Endothelial cell of umbilical vein (primary cell): ENCODE results near the gene FAM98A. TPM values are rescaled to one million over a fixed set of nuclear protein-coding genes. Genes with fewer than 3 reads are reported as not detected.

Experiments used
- BruUV-seq: library from RNA; stranded (reverse); fragments of 400-500 nt; replicated peaks from 2 replicates; lab custom pipeline; 2021; lab: Mats Ljungman, UMichigan
- CTCF ChIA-PET: fragments of 300-600, 350-600 bp; sonication (Branson Sonifier 250); formaldehyde crosslinking; loops from one replicate; lab custom pipeline; 2021; ENCODE audit warnings: antibody characterized with exemption, inconsistent platforms; lab: Charles Lee
- POLR2A ChIA-PET: fragments of 300-600, 350-600 bp; sonication (Branson Sonifier 250); formaldehyde crosslinking; loops from one replicate; lab custom pipeline; 2021; ENCODE audit warnings: antibody characterized with exemption, inconsistent platforms; lab: Charles Lee
- DNase-seq: peaks from one replicate; pipeline ENCODE4 v3.0.0-alpha.2; 2011; ENCODE audit warnings: low read depth, low spot score
- FAIRE-seq: peaks from 2 replicates; lab custom pipeline; 2011; peaks lifted over from hg19 to GRCh38; lab: Jason Lieb, UNC
- H2AFZ ChIP-seq: 2 replicates; pipeline ENCODE4 v1.6.0; 2012; ENCODE audit warnings: low read depth, low read length, control low read depth, inconsistent platforms
- H3K27ac ChIP-seq: 2 replicates; pipeline ENCODE4 v1.5.1; 2011; ENCODE audit warnings: low read depth, mild to moderate bottlenecking, control low read depth, low read length, moderate library complexity; ENCODE audit not compliant: insufficient read depth
- H3K27me3 ChIP-seq, 2 experiments: 2 replicates each; pipeline versions ENCODE4 v1.6.0 to v1.6.1; 2011; ENCODE audit warnings: low read length in 2 of 2, mixed read lengths in 1 of 2; ENCODE audit not compliant: control insufficient read depth in 2 of 2, insufficient read depth in 2 of 2
- H3K36me3 ChIP-seq, 2 experiments: 2 replicates in 1 of 2; 3 replicates in 1 of 2; pipeline ENCODE4 v1.5.1; 2011; ENCODE audit warnings: low read length in 2 of 2, mild to moderate bottlenecking in 1 of 2, moderate library complexity in 1 of 2; ENCODE audit not compliant: control insufficient read depth in 2 of 2, insufficient read depth in 2 of 2; ENCODE audit errors: extremely low read depth in 1 of 2
- H3K4me1 ChIP-seq: 3 replicates; pipeline ENCODE4 v1.5.1; 2011; ENCODE audit warnings: mild to moderate bottlenecking, low read length; ENCODE audit not compliant: control insufficient read depth, insufficient read depth; ENCODE audit errors: extremely low read depth
- H3K4me2 ChIP-seq: 2 replicates; pipeline ENCODE4 v1.6.1; 2011; ENCODE audit warnings: low read length, control low read depth, mixed read lengths; ENCODE audit not compliant: insufficient read depth
- H3K4me3 ChIP-seq, 3 experiments: fragments of 200-600 bp in 1 of 3; sonication (generic), shearing (Covaris generic) in 1 of 3; replicated peaks in 1 of 3; 2 replicates each; pipeline ENCODE4 v1.5.1; 2011 to 2016; ENCODE audit warnings: control low read depth in 3 of 3, low read length in 3 of 3, mild to moderate bottlenecking in 2 of 3, inconsistent platforms in 1 of 3, low read depth in 1 of 3, moderate library complexity in 1 of 3; ENCODE audit not compliant: insufficient read depth in 1 of 3
- H3K79me2 ChIP-seq: 2 replicates; pipeline ENCODE4 v1.6.0; 2012; ENCODE audit warnings: low read length, inconsistent platforms; ENCODE audit not compliant: control insufficient read depth, insufficient read depth
- H3K9ac ChIP-seq: replicated peaks from 2 replicates; pipeline ENCODE3; 2011; ENCODE audit warnings: low read length, control low read depth; ENCODE audit not compliant: insufficient read depth; ENCODE audit errors: extremely low read depth
- H3K9me1 ChIP-seq: replicated peaks from 3 replicates; pipeline ENCODE4 v1.6.0; 2011; ENCODE audit warnings: mild to moderate bottlenecking, low read length; ENCODE audit not compliant: control insufficient read depth, insufficient read depth; ENCODE audit errors: extremely low read depth
- H3K9me3 ChIP-seq: replicated peaks from 2 replicates; pipeline ENCODE4 v1.5.1; 2012; ENCODE audit warnings: low read length, inconsistent platforms; ENCODE audit not compliant: control insufficient read depth, insufficient read depth
- H4K20me1 ChIP-seq: replicated peaks from 2 replicates; pipeline ENCODE3; 2011; ENCODE audit warnings: mild to moderate bottlenecking, low read length; ENCODE audit not compliant: control insufficient read depth, insufficient read depth; ENCODE audit errors: extremely low read depth
- CTCF ChIP-seq, 2 donors: IDR thresholded peaks; 1 replicate in 1 of 2; 2 replicates in 1 of 2; pipeline ENCODE4 v1.5.1; 2011; ENCODE audit warnings: low read length in 2 of 2, mild to moderate bottlenecking in 2 of 2, moderate library complexity in 2 of 2, control low read depth in 1 of 2, inconsistent platforms in 1 of 2, low read depth in 1 of 2; ENCODE audit not compliant: insufficient read depth in 1 of 2; ENCODE audit errors: extremely low read depth in 1 of 2
- EZH2 ChIP-seq: IDR thresholded peaks from 2 replicates; pipeline ENCODE4 v1.6.1; 2012; ENCODE audit warnings: borderline replicate concordance, low read depth, mild to moderate bottlenecking, moderate library complexity, low read length, inconsistent platforms; ENCODE audit not compliant: severe bottlenecking
- FOS ChIP-seq: IDR thresholded peaks from 2 replicates; pipeline ENCODE4 v1.6.1; 2011; ENCODE audit warnings: mild to moderate bottlenecking, low read length, moderate library complexity, borderline replicate concordance; ENCODE audit not compliant: insufficient read depth
- GATA2 ChIP-seq: IDR thresholded peaks from 2 replicates; pipeline ENCODE4 v1.7.0; 2011; ENCODE audit warnings: low read depth, mild to moderate bottlenecking, moderate library complexity, mixed read lengths, low read length; ENCODE audit not compliant: insufficient read length, insufficient read depth
- JUN ChIP-seq: IDR thresholded peaks from 2 replicates; pipeline ENCODE4 v1.6.1; 2011; ENCODE audit warnings: borderline replicate concordance, low read depth; ENCODE audit not compliant: insufficient read length, insufficient read depth
- MAX ChIP-seq: IDR thresholded peaks from 2 replicates; pipeline ENCODE4 v1.6.1; 2011; ENCODE audit not compliant: insufficient read depth, insufficient read length
- MYC ChIP-seq: IDR thresholded peaks from one replicate; pipeline ENCODE4 v1.6.1; 2011; ENCODE audit warnings: mild to moderate bottlenecking, low read depth, low read length
- POLR2A ChIP-seq: IDR thresholded peaks from 2 replicates; pipeline ENCODE4 v1.6.1; 2012; ENCODE audit warnings: low read depth, mild to moderate bottlenecking, control low read depth, low read length
- POLR2AphosphoS5 ChIP-seq: IDR thresholded peaks from 2 replicates; pipeline ENCODE4 v1.6.1; 2012; ENCODE audit warnings: low read depth, mild to moderate bottlenecking, control low read depth, low read length, moderate library complexity; ENCODE audit not compliant: insufficient read depth
- dilution Hi-C: fragments of 300-500 bp; cut with MboI; formaldehyde crosslinking; loops from one replicate; pipeline ENCODE4 v1.15.0; 2019; ENCODE audit warnings: low sequenced_read_pairs; ENCODE audit not compliant: extremely low pct_ligation_motif_present
- intact Hi-C: fragments of 100-400 bp; cut with micrococcal nuclease; formaldehyde crosslinking; loops from one replicate; pipeline ENCODE4 v1.10.0; 2022
- polyA plus RNA-seq, 4 experiments: library from polyadenylated mRNA; depleted of rRNA in 3 of 4; stranded (reverse) in 3 of 4; unstranded in 1 of 4; fragments of >200 nt; gene quantifications; 2 replicates each; pipeline versions ENCODE4 v1.2.1 to v1.2.3, GENCODE V29; 2011 to 2012; ENCODE audit warnings: missing spikeins in 1 of 4
- total RNA-seq: library from RNA; stranded (reverse); gene quantifications from 2 replicates; pipeline ENCODE4 v1.2.3, GENCODE V29; 2021

FAM98A gene
- total and polyA plus RNA-seq, 2 donors (not counting 3 experiments of a cell fraction or from before 2014, with no cell fraction given): 52.8 to 97.1 TPM

- H3K4me1 ChIP-seq: no peaks in the 10 kb centered on the region
- ChIA-PET CTCF (no interaction called here), POLR2A (no interaction called here)
- intact Hi-C loops: no loop called here
- TF ChIP-seq MAX: no peak
- TF ChIP-seq POLR2AphosphoS5: no peak
- no peak for TF ChIP-seq MYC
- TF ChIP-seq FOS: no peak
- no peak for TF ChIP-seq CTCF (IDR thresholded peaks at IDR 0.05; ENCODE audit: extremely low read depth in 1 of 2, insufficient read depth in 1 of 2, low read depth in 1 of 2, low read length in 2 of 2)
- H3K9me3 ChIP-seq: no peaks in the 10 kb centered on the region
- H3K79me2 ChIP-seq: no peaks in the 10 kb centered on the region
- H3K36me3 ChIP-seq: no peaks in the 10 kb centered on the region
- no TSS peak for BruUV-seq
- FAIRE-seq (no peak), DNase-seq (no peak)
- no peak overlapping the region for H3K4me2 ChIP-seq
- no peak overlapping the region for H3K27ac ChIP-seq
- dilution Hi-C loops: no loop called here
- no peaks in the 10 kb centered on the region for H4K20me1 ChIP-seq
- H3K4me3 ChIP-seq: no peak overlapping the region
- no peak overlapping the region for H3K9ac ChIP-seq
- H3K9me1 ChIP-seq: no peaks in the 10 kb centered on the region
- H2AFZ ChIP-seq: no peak overlapping the region
- peaks cover 0 to 4% of the 10 kb centered on the region in 2 experiments for H3K27me3 ChIP-seq
Measured at GRCh38 chr2:33606100-33606499, 7.0 kb upstream of the FAM98A start.

GRCh38 chr2:33605056-33605455 is 6.0 kb upstream of the FAM98A start:
- Histone ChIP-seq H3K4me3 (no peak overlapping the region), H3K36me3 (no peaks in the 10 kb centered on the region), H3K9me1 (no peaks in the 10 kb centered on the region), H3K27me3 (peaks cover 0 to 4% of the 10 kb centered on the region in 2 experiments), H3K4me2 (no peak overlapping the region), H3K9me3 (no peaks in the 10 kb centered on the region), H3K79me2 (no peaks in the 10 kb centered on the region), H3K27ac (no peak overlapping the region), H3K9ac (no peak overlapping the region), H2AFZ (no peak overlapping the region), H4K20me1 (no peaks in the 10 kb centered on the region), H3K4me1 (no peaks in the 10 kb centered on the region)
- FAIRE-seq (no peak), DNase-seq (no peak)
- TF ChIP-seq MYC (no peak), EZH2 (no peak), POLR2A (no peak), JUN (no peak), FOS (no peak), CTCF (IDR thresholded peaks at IDR 0.05; ENCODE audit: extremely low read depth in 1 of 2, insufficient read depth in 1 of 2, low read depth in 1 of 2, low read length in 2 of 2) (no peak), MAX (no peak), GATA2 (no peak), POLR2AphosphoS5 (no peak)
- ChIA-PET CTCF (no interaction called here), POLR2A (no interaction called here)
- intact Hi-C loops: no loop called here
- dilution Hi-C loops: no loop called here
- no TSS peak for BruUV-seq
